NAMALWA (cell line): ENCODE data around the gene CNPY2.
A peak's percentile ranks its signal among the peaks of the same experiment; 100 is the strongest.
"Not testable (repeated sequence)": the region's sequence is repeated elsewhere in the genome, so short reads cannot be mapped to it uniquely, and the experiment has no call there.

Source experiments
- DNase-seq: peaks from one replicate; pipeline ENCODE4 v3.0.0-alpha.2; 2015; ENCODE audit warnings: low spot score

CNPY2 gene

DNA sequence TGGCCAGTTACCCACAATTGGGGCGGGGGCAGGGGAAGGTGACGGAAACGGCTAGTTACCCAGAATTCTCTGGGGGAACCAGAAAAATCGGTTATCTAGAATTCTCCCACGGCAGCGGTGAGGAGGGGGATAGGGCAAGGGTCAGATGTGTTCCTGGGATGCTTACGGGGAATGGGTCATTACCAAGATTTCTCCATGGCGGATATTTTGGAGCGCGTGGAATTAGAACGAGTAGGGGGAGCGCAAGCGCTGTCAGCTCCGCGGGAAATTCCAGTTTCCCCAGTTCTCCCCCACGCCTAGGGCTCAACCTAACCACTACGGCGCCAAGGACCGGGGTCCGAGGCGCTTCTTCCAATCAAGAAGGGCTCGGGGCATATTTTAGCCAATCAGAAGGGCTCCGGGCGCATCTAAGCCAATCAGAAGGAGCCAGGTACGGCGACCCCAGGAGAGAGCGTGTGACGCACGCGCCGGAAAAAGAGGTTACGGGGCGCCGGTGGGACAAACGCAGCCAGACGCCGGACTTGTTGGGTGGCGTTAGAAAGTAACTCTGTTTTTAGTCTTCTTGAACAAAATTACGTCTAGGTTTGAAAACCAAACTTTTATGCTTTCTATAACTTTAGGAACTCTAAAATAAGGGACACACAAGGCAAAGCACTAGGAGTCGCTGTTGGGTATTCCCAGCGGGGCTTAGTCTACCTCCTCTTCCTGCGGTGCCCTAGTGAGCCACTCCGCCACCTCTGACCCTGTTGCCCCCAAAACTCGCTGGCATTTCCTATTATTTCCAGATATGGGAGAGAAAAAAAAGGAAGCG, 18.1 kb upstream of the CNPY2 start, which contains the start of gene PAN2:
Gene PAN2, minus strand, starts transcription at position 322 of the 811 bp plus-strand sequence. CDS start 906 bp downstream, outside the sequence.
- DNase-seq: peak; percentile 97

DNA sequence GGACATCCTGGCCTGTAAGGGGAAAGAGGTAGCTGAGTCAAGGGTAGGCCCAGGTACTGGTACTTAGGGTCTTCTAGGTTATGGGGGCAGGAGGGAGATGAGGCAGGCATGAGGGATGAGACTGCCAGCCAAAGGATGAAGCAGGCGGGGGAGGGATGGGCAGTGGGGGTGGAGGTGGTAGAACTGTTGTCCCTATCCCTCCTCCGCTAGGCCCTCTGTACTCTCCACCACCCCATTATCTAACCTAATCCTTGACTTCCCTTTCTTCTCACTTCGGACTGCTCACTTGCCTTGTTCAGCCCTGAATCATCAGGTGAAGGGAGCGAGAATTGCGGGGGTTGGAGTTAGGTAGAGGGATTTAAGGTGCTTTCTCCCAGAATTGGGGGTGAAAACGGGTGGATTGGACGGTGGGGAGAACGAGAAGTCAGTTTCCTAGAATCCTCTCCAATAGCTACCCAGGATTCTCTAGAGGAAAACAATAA, 17.4 kb upstream of the CNPY2 start:
- no peak for DNase-seq

DNA sequence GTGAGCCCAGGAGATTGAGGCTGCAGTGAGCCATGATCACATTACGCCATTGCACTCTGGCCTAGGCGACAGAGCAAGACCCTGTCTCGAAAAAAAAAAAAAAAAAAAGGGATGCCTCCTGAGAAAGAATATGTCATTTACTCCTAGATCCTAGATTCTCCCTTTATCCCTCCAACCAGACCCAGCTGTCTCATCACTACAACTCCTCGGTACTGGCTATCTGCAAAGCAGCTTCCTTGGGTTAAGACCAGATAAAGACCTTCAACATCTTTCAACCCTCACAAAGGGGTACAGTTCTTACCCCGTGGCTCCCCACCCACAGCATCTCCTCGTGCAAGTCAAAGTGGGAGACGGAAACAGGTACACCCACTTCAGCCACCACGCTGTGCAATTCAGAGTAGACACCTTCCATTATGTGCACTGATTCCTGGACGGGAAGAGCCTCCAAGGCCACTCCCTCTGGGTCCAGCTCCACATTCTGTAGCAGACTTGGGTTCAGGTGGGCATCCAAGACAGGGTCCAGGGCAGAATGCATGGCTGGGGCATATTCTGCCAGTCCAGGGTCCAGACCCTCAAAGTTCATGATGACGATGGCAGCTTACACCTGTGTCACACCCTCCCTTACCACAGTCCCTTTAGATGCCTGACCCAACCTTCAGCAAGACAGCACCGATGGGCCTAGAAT, 16.9 kb upstream of the CNPY2 start:
- no peak for DNase-seq

GRCh38 chr12:56330936-56331490, 15.2 kb upstream of the CNPY2 start:
- no peak for DNase-seq

DNA sequence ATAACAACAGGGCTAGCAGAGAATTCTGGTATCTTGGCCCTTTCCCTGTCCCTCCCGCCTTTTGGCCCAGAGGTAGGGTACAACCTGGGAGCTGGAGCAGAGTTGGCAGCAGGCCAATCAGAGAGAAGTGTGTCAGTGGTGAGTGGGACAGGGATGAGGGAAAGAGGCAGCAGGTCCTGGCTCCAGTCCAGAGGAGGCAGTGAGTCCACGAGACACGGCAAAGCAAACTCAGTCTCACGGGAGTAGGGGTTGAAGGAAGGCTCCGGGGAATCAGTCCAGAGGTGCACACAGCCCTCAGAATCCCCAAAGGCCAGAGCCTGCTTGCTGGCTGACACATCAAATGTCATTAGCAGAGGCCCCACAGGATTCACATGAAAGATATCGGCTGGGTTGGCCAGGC, 10.7 kb upstream of the CNPY2 start:
- no peak for DNase-seq

GRCh38 chr12:56326126-56326525, 10.3 kb upstream of the CNPY2 start:
- no peak for DNase-seq

DNA sequence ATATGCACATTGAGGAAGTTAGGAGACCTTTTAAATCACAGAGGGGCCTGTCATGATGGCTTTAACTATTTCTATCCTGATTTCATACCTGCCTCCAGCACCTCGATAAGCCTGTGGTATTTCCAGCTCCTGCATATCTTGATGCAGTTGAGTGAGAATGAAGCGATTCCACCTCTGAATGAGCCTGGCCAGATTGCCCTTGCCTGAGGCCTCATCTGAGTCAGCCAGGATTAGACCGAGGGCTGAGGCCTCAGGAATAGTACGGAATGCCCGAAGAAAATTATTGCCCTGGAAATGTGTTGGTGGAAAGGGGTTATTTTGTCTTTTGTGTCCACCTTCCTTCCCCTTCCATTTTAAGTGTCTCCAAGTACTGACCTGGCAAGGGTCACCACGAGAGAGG, 8.4 kb upstream of the CNPY2 start:
- no peak for DNase-seq

DNA sequence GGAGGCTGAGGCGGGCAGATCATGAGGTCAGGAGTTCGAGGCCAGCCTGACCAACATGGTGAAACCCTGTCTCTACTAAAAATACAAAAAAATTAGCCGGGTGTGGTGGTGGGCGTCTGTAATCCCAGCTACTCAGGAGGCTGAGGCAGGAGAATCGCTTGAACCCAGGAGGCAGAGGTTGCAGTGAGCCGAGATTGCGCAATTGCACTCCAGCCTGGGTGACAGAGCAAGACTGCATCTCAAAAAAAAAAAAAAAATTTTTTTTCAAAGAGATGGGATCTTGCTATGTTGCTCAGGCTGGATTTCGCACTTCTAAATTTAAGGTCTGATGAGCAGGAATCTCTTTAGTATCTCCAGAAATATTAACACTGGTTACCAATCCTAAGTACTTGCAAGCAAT, 5.8 kb upstream of the CNPY2 start:
- not testable (repeated sequence) for DNase-seq

DNA sequence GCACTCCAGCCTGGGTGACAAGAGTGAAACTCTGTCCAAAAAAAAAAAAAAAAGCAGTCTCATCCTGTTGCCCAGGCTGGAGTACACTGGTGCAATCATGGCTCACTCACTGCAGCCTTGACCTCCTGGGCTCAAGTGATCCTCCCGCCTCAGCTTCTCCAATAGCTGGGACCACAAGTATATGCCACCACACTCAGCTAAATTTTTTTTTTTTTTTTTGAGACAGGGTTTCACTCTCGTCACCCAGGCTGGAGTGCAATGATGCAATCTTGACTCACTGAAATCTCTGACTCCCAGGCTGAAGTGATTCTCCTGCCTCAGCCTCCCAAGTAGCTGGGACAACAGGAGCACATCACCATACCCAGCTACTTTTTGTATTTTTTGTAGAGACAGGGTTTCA, 5.2 kb upstream of the CNPY2 start:
- DNase-seq: no peak

DNA sequence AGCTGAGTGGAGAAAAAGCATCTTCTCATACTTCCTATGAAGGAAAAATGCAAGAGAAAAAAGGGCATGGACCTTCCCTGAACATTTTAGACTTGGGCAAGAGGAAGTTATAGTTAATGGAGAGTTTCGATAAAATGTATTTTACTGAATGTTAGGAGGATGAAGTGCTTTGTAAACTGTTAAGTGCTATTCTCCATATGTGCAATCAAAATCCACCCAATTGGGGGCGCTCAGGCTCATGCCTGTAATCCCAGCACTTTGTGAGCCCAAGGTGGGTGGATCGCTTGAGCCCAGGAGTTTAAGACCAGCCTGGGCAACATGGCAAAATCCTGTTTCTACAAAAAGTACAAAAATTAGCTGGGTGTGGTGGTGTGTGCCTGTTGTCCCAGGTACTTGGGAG, 1.9 kb upstream of the CNPY2 start:
- DNase-seq: no peak

DNA sequence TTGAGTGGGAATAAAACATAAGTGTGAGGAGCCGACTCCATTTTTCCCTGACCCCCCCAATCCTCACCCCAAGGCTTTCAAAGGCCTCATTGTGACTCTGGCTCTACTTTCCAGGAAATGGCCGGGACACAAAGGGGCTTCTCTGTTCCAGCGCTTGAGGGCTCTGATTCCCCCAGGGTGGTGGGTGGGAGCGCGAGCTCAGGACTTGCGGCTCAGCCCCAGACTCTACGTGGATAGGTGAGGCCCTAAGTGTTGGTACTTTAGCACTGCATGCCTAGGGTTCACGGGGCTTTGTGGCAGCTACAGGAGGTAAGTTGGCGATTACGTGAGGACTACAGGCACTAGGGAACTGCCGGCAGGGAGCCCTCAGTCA, 553 bp downstream of the CNPY2 start:
- no peak for DNase-seq

- no peak for DNase-seq
Measured at GRCh38 chr12:56311003-56311402, 4.8 kb downstream of the CNPY2 start.

DNA sequence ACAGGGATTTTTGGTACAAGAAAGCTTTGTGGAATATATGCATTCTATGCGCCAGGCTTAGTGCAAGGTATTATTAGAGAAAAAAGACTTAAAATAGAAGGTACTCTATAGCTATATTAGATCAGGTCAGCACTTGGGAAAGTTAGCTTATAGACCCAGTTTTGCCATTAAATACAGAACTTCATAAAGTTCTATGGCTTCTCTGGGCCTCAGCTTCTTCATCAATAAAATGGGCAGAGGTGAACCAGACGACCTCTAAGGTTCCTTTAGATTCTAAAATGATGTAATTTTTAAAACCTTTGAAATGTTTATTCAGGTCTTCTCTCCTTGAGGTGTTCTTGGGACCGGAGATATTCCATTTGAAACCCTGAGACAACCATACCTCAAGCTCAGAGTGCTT, 7.1 kb downstream of the CNPY2 start:
- no peak for DNase-seq

- no peak for DNase-seq
Measured at GRCh38 chr12:56307221-56307965, 8.4 kb downstream of the CNPY2 start.

GRCh38 chr12:56304872-56305590, 10.8 kb downstream of the CNPY2 start:
- no peak for DNase-seq

- no peak for DNase-seq
Measured at GRCh38 chr12:56304276-56304675, 11.5 kb downstream of the CNPY2 start.

- DNase-seq: no peak
Measured at GRCh38 chr12:56300644-56301464, 14.9 kb downstream of the CNPY2 start.

- DNase-seq: peak; percentile 99
Measured at GRCh38 chr12:56299853-56300643, 15.7 kb downstream of the CNPY2 start, which contains the start of gene CS. Gene CS (minus strand): TSS chr12:56300330. CDS start chr12:56300201, 129 bp downstream.

GRCh38 chr12:56299308-56299852, 16.4 kb downstream of the CNPY2 start:
- peak; percentile 62 for DNase-seq

DNA sequence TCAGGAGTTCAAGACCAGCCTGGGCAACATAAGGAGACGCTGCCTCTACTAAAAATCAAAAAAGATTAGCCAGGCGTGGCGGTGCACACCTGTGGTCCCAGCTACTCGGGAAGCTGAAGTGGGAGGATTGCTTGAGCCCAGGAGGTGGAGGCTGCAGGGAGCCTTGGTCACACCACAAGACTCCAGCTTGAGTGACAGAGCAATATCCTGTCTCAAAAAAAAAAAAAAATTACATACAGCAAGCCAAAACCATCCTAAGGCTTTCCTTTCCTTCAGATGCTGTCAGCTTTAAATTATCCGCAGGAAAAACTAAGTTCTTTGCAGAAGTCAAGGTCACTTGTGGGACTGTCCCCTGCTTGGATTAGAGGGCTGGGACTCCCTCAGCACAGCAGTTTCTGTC, 17.0 kb downstream of the CNPY2 start:
- no peak for DNase-seq
